ENCODE results near the gene CAV3.
"Not testable (repeated sequence)": the region's sequence is repeated elsewhere in the genome, so short reads cannot be mapped to it uniquely, and the experiment has no call there.

DNA sequence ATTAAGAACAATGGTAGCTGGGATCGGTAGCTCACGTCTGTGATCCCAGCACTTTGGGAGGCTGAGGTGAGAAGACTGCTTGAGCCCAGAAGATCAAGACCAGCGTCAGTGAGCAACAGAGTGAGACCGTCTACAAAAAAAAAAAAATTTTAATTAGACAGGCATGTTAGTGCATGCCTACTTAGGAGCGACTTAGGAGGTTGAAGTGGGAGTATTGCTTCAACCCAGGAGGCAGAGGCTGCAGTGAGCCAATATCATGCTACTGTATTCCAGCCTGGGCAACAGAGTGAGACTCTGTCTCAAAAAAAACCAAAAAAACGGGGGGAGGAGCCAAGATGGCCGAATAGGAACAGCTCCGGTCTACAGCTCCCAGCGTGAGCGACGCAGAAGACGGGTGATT lies 17.8 kb upstream of the CAV3 start:
- TF ChIP-seq, protein P1, sequence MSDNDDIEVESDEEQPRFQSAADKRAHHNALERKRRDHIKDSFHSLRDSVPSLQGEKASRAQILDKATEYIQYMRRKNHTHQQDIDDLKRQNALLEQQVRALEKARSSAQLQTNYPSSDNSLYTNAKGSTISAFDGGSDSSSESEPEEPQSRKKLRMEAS (IDR thresholded peaks at IDR 0.05) = not testable (repeated sequence)
- TF ChIP-seq, protein P2, sequence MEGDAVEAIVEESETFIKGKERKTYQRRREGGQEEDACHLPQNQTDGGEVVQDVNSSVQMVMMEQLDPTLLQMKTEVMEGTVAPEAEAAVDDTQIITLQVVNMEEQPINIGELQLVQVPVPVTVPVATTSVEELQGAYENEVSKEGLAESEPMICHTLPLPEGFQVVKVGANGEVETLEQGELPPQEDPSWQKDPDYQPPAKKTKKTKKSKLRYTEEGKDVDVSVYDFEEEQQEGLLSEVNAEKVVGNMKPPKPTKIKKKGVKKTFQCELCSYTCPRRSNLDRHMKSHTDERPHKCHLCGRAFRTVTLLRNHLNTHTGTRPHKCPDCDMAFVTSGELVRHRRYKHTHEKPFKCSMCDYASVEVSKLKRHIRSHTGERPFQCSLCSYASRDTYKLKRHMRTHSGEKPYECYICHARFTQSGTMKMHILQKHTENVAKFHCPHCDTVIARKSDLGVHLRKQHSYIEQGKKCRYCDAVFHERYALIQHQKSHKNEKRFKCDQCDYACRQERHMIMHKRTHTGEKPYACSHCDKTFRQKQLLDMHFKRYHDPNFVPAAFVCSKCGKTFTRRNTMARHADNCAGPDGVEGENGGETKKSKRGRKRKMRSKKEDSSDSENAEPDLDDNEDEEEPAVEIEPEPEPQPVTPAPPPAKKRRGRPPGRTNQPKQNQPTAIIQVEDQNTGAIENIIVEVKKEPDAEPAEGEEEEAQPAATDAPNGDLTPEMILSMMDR (IDR thresholded peaks at IDR 0.05; ENCODE audit: low read depth, low read length, missing input control) = not testable (repeated sequence)
- not testable (repeated sequence) for TF ChIP-seq YY1 (IDR thresholded peaks at IDR 0.05)

Data from liver (tissue), 2 donors.